Right lobe of liver (tissue), 4 donors: ENCODE measurements around the gene MTUS2.

Experiments
- CTCF ChIP-seq, 4 donors: fragments of 200-600 bp in 3 of 4; fragments of 450-650 bp in 1 of 4; IDR thresholded peaks; one replicate each; pipeline versions ENCODE4 v1.5.1 to v1.8.0; 2016 to 2022; ENCODE audit warnings: antibody characterized with exemption in 4 of 4, mild to moderate bottlenecking in 2 of 4
- POLR2A ChIP-seq: fragments of 450-650 bp; IDR thresholded peaks from one replicate; pipeline ENCODE4 v1.6.1; 2017; ENCODE audit warnings: antibody characterized with exemption, mild to moderate bottlenecking
- donor health status: DM: no; HTN: no; CAD: no.
- donor health status: DM: no; HTN: no; CAD: no.
- donor health status: DM: no; HTN: yes; CAD: no.

DNA sequence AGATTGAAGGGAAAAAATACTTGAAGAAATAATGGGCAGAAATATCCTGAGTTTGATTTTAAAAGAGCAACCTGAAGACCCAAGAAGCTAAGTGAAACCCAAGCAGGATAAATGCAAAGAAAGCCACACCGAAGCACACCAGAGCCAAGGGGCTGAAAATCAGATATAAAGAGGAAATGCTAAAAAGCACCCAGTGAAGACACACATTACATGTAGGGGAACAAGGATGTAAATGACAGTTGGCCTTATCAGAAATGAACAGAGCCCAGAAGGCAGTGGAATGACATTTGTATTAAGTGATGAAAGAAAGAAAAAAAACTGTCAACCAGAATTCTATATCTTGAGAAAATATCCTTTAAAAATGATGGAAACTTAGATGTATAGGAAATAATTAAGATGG is 636.3 kb downstream of the MTUS2 start:
- TF ChIP-seq POLR2A: no peak
- TF ChIP-seq CTCF (IDR thresholded peaks at IDR 0.05): no peak
